WTC11 (cell line): ENCODE data around the gene FER. TPM values are rescaled to one million over a fixed set of nuclear protein-coding genes. Genes with fewer than 3 reads are reported as not detected.
A peak's percentile ranks its signal among the peaks of the same experiment; 100 is the strongest.

ENCODE experiments used
- ATAC-seq: fragments of 200-7000 bp; cut with Tn5 transposase; 2 replicates; pipeline ENCODE4 v1.10.0; 2021; ENCODE audit warnings: mild to moderate bottlenecking, moderate library complexity
- CTCF ChIA-PET: fragments of 300-600 bp; sonication (Branson Sonifier 250); formaldehyde crosslinking; loops from one replicate; lab custom pipeline; 2021; ENCODE audit warnings: antibody characterized with exemption; lab: Charles Lee
- POLR2A ChIA-PET: fragments of 350-600 bp; sonication (Branson Sonifier 250); formaldehyde crosslinking; loops from one replicate; lab custom pipeline; 2021; ENCODE audit warnings: antibody characterized with exemption; lab: Charles Lee
- DNase-seq: peaks from one replicate; pipeline ENCODE4 v3.0.0; 2021; ENCODE audit warnings: low spot score
- H3K27ac Mint-ChIP-seq: 2 replicates; pipeline ENCODE4 v1.8.0; 2021; ENCODE audit warnings: mixed read lengths
- H3K27me3 Mint-ChIP-seq: 2 replicates; pipeline ENCODE4 v1.8.0; 2021; ENCODE audit warnings: low read depth, mild to moderate bottlenecking, moderate library complexity, mixed read lengths
- H3K36me3 Mint-ChIP-seq: 2 replicates; pipeline ENCODE4 v1.8.0; 2021; ENCODE audit warnings: mixed read lengths
- H3K4me1 Mint-ChIP-seq: 2 replicates; pipeline ENCODE4 v1.8.0; 2022; ENCODE audit warnings: mixed read lengths
- H3K4me3 Mint-ChIP-seq: 2 replicates; pipeline ENCODE4 v1.8.0; 2021; ENCODE audit warnings: mild to moderate bottlenecking, moderate library complexity, mixed read lengths
- H3K9me3 Mint-ChIP-seq: 2 replicates; pipeline ENCODE4 v1.8.0; 2021; ENCODE audit warnings: mixed read lengths
- ARID4B ChIP-seq: sonication (generic); formaldehyde crosslinking; IDR thresholded peaks from 2 replicates; pipeline ENCODE4 v1.8.0; 2023; ENCODE audit warnings: missing genetic modification reagents, mild to moderate bottlenecking, borderline replicate concordance
- ATF6 ChIP-seq: sonication (generic); formaldehyde crosslinking; IDR thresholded peaks from 2 replicates; pipeline ENCODE4 v1.8.1; 2023; ENCODE audit warnings: mild to moderate bottlenecking, missing genetic modification reagents
- CREB1 ChIP-seq: sonication (generic); formaldehyde crosslinking; IDR thresholded peaks from 2 replicates; pipeline ENCODE4 v1.8.0; 2023; ENCODE audit warnings: mild to moderate bottlenecking, missing genetic modification reagents
- ELF4 ChIP-seq: sonication (generic); formaldehyde crosslinking; IDR thresholded peaks from 2 replicates; pipeline ENCODE4 v1.8.1; 2022; ENCODE audit warnings: low read depth, mild to moderate bottlenecking, moderate library complexity, missing genetic modification reagents
- FOXP1 ChIP-seq: sonication (generic); formaldehyde crosslinking; IDR thresholded peaks from 2 replicates; pipeline ENCODE4 v1.8.0; 2022; ENCODE audit warnings: missing genetic modification reagents, mild to moderate bottlenecking, moderate library complexity, borderline replicate concordance
- IRF2 ChIP-seq: sonication (generic); formaldehyde crosslinking; IDR thresholded peaks from 2 replicates; pipeline ENCODE4 v1.8.0; 2022; ENCODE audit warnings: low read depth, missing genetic modification reagents, borderline replicate concordance
- MAX ChIP-seq: sonication (generic); formaldehyde crosslinking; IDR thresholded peaks from 2 replicates; pipeline ENCODE4 v1.8.0; 2022; ENCODE audit warnings: mild to moderate bottlenecking, missing genetic modification reagents
- PRDM15 ChIP-seq: sonication (generic); formaldehyde crosslinking; IDR thresholded peaks from 2 replicates; pipeline ENCODE4 v1.8.0; 2022; ENCODE audit warnings: missing genetic modification reagents
- PRRX2 ChIP-seq: fragments of 250-450 bp; sonication (Bioruptor Pico); IDR thresholded peaks from 2 replicates; pipeline ENCODE4 v1.8.0; 2021; ENCODE audit warnings: mild to moderate bottlenecking
- SMAD3 ChIP-seq: sonication (generic); formaldehyde crosslinking; IDR thresholded peaks from 2 replicates; pipeline ENCODE4 v1.8.0; 2022; ENCODE audit warnings: missing genetic modification reagents, mild to moderate bottlenecking, borderline replicate concordance
- SP1 ChIP-seq: sonication (generic); formaldehyde crosslinking; conservative IDR thresholded peaks from 2 replicates; pipeline ENCODE4 v1.8.1; 2022; ENCODE audit warnings: missing genetic modification reagents
- TEAD4 ChIP-seq: sonication (generic); formaldehyde crosslinking; IDR thresholded peaks from 2 replicates; pipeline ENCODE4 v1.8.0; 2022; ENCODE audit warnings: mild to moderate bottlenecking, missing genetic modification reagents
- TP53 ChIP-seq: sonication (generic); formaldehyde crosslinking; IDR thresholded peaks from 2 replicates; pipeline ENCODE4 v1.8.1; 2023; ENCODE audit warnings: mild to moderate bottlenecking, missing genetic modification reagents
- ZBTB21 ChIP-seq: sonication (generic); formaldehyde crosslinking; IDR thresholded peaks from 2 replicates; pipeline ENCODE4 v1.8.1; 2023; ENCODE audit warnings: mild to moderate bottlenecking, missing genetic modification reagents, borderline replicate concordance
- ZMAT4 ChIP-seq: fragments of 250-450 bp; sonication (Bioruptor Pico); IDR thresholded peaks from 2 replicates; pipeline ENCODE4 v1.9.0; 2021; ENCODE audit warnings: mild to moderate bottlenecking
- ZNF219 ChIP-seq: sonication (generic); formaldehyde crosslinking; IDR thresholded peaks from 2 replicates; pipeline ENCODE4 v1.8.0; 2023; ENCODE audit warnings: missing genetic modification reagents, mild to moderate bottlenecking, borderline replicate concordance
- ZNF263 ChIP-seq: sonication (generic); formaldehyde crosslinking; IDR thresholded peaks from 2 replicates; pipeline ENCODE4 v1.8.1; 2022; ENCODE audit warnings: low read depth, mild to moderate bottlenecking, moderate library complexity, missing genetic modification reagents
- ZNF281 ChIP-seq: sonication (generic); formaldehyde crosslinking; IDR thresholded peaks from 2 replicates; pipeline ENCODE4 v1.8.0; 2023; ENCODE audit warnings: mild to moderate bottlenecking, missing genetic modification reagents
- ZNF512 ChIP-seq: sonication (generic); formaldehyde crosslinking; IDR thresholded peaks from 2 replicates; pipeline ENCODE4 v1.8.1; 2022; ENCODE audit warnings: missing genetic modification reagents, borderline replicate concordance
- ZSCAN18 ChIP-seq: fragments of 250-450 bp; sonication (Bioruptor Pico); IDR thresholded peaks from 2 replicates; pipeline ENCODE4 v2.1.2; 2022; ENCODE audit warnings: mild to moderate bottlenecking, moderate library complexity
- total RNA-seq: library from RNA; stranded (reverse); gene quantifications from 3 replicates; pipeline ENCODE4 v1.2.3, GENCODE V29; 2021

The FER gene
- total RNA-seq, 1 experiment from 2014 or later, result 13.8 TPM

- TF ChIP-seq ARID4B (no peak), SP1 (CRISPR knock-in tag) (no peak), PRRX2 (CRISPR knock-in tag) (no peak)
These were observed 12.8 kb downstream of the FER start (continued) for GRCh38 chr5:108760512-108760911.

- Mint-ChIP-seq H3K27ac (peak overlapping the region; percentile 26), H3K36me3 (peaks cover 12% of the 10 kb centered on the region), H3K4me3 (no peak overlapping the region), H3K27me3 (no peaks in the 10 kb centered on the region), H3K4me1 (peaks cover 25% of the 10 kb centered on the region), H3K9me3 (peaks cover 11% of the 10 kb centered on the region)
- ChIA-PET CTCF (interaction anchor here (1.3 kb wide), 1 partner anchor 120 kb away, joined by 3 read pairs; no protein-coding TSS in a partner anchor), POLR2A (no interaction called here)
- ATAC-seq (no peak), DNase-seq (no peak)
- TF ChIP-seq FOXP1 (CRISPR knock-in tag) (no peak), MAX (CRISPR knock-in tag) (no peak), ZNF512 (CRISPR knock-in tag) (no peak), TEAD4 (CRISPR knock-in tag) (no peak), CREB1 (CRISPR knock-in tag) (no peak), ZBTB21 (CRISPR knock-in tag) (no peak), ATF6 (CRISPR knock-in tag) (no peak), TP53 (no peak), ZNF219 (CRISPR knock-in tag) (no peak), ZSCAN18 (no peak), ZMAT4 (CRISPR knock-in tag) (no peak), SMAD3 (CRISPR knock-in tag) (no peak), ZNF281 (no peak), ELF4 (CRISPR knock-in tag) (no peak), PRDM15 (CRISPR knock-in tag) (no peak), ZNF263 (CRISPR knock-in tag) (no peak), IRF2 (CRISPR knock-in tag) (no peak)
These were observed 15.0 kb downstream of the FER start for GRCh38 chr5:108762660-108763059.
